ENCODE data around the gene RNF207. TPM values are rescaled to one million over a fixed set of nuclear protein-coding genes. Genes with fewer than 3 reads are reported as not detected.

The RNF207 gene
- total and polyA plus RNA-seq, 4 donors = 3.3 to 13.7 (median 5.8) TPM

DNA sequence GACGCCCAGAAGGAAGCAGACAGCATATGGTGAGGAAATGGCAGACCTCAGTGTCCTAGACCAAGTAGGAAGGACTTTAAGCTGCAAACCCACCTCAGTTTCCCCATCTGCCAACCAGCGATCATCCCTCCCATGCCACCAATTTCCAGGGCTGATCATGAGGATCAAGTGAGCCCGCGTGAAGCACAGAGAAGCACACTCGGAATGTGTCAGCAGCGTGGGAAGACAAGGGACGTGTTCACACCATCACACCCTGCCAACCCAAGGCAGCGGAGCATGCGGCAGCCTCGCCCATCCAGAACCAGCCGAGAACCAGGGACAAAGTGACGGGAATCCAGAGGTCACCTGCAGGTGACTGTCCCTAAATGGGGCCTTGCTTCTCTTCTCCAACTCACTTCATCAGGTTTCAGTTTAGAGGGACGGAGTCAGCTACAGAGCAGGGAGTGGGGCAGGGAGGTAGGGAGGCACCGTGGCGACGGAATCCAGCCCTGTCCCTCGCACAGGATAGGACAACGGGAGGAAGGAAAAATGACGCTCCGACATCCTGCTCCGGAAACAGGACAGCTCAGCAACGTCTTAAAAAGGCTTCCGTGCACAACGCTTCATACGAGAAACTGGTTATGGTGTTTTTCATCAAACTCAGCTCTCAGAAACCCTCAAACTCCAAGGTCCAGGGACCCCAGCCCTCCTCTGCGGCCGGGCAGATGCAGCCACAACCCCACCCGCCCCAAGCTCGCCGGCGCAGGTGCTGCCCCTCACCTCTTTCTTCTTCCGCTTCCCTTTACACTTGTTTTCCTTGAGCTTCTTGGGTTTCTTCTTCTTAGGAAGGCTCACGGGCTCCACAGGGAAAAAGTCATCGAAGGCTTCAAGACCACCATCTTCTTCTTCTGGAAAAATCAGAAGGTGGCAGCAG, 38.3 kb upstream of the RNF207 start:
- Histone ChIP-seq H3K4me1 (ENCODE audit: control insufficient read depth in 4 of 4, insufficient read depth in 4 of 4, low read length in 3 of 4) (no peaks in the 10 kb centered on the region), H3K27ac (ENCODE audit: low read depth in 1 of 2, low read length in 2 of 2) (no peak overlapping the region), H3K9me3 (ENCODE audit: control insufficient read depth in 4 of 4, low read length in 3 of 4) (no peaks in the 10 kb centered on the region), H3K27me3 (ENCODE audit: control insufficient read depth in 4 of 4, insufficient read depth in 4 of 4, low read length in 3 of 4) (no peaks in the 10 kb centered on the region), H3K9ac (ENCODE audit: low read depth in 1 of 2, low read length in 2 of 2) (no peak overlapping the region), H3K4me3 (ENCODE audit: low read depth in 1 of 3, low read length in 3 of 3) (no peak overlapping the region), H3K36me3 (ENCODE audit: control insufficient read depth in 4 of 4, insufficient read depth in 3 of 4, low read depth in 1 of 4, low read length in 3 of 4) (no peaks in the 10 kb centered on the region)
- TF ChIP-seq GABPA (IDR thresholded peaks at IDR 0.05 in 1 of 2, conservative IDR thresholded peaks at IDR 0.05 in 1 of 2) = no peak
- TF ChIP-seq MAX (IDR thresholded peaks at IDR 0.05) = no peak
- TF ChIP-seq SP1 (IDR thresholded peaks at IDR 0.05) = no peak
- TF ChIP-seq HNF4A (conservative IDR thresholded peaks at IDR 0.05) = no peak
- no peak for TF ChIP-seq FOXA2 (IDR thresholded peaks at IDR 0.05)
- no peak for TF ChIP-seq REST (IDR thresholded peaks at IDR 0.05)
- TF ChIP-seq FOXA1 (IDR thresholded peaks at IDR 0.05) = no peak
- TF ChIP-seq, protein P1, sequence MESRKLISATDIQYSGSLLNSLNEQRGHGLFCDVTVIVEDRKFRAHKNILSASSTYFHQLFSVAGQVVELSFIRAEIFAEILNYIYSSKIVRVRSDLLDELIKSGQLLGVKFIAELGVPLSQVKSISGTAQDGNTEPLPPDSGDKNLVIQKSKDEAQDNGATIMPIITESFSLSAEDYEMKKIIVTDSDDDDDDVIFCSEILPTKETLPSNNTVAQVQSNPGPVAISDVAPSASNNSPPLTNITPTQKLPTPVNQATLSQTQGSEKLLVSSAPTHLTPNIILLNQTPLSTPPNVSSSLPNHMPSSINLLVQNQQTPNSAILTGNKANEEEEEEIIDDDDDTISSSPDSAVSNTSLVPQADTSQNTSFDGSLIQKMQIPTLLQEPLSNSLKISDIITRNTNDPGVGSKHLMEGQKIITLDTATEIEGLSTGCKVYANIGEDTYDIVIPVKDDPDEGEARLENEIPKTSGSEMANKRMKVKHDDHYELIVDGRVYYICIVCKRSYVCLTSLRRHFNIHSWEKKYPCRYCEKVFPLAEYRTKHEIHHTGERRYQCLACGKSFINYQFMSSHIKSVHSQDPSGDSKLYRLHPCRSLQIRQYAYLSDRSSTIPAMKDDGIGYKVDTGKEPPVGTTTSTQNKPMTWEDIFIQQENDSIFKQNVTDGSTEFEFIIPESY (IDR thresholded peaks at IDR 0.05) = no peak
- TF ChIP-seq YY1 (IDR thresholded peaks at IDR 0.05) = no peak
- TF ChIP-seq TAF1 (conservative IDR thresholded peaks at IDR 0.05) = no peak
- TF ChIP-seq CTCF (IDR thresholded peaks at IDR 0.05; ENCODE audit: low read depth, low read length, missing input control) = no peak
- TF ChIP-seq RAD21 (IDR thresholded peaks at IDR 0.05) = no peak
- TF ChIP-seq EGR1 (IDR thresholded peaks at IDR 0.05; ENCODE audit: low read depth in 2 of 2) = no peak
- no peak for TF ChIP-seq JUND (IDR thresholded peaks at IDR 0.05)
- TF ChIP-seq HNF4G (IDR thresholded peaks at IDR 0.05) = no peak
- TF ChIP-seq RXRA (IDR thresholded peaks at IDR 0.05) = no peak
- no peak for TF ChIP-seq NR2F2 (IDR thresholded peaks at IDR 0.05)
- DNase-seq (ENCODE audit: low spot score) = no peak
- WGBS = 72% methylated on average over 34 of the region's 34 CpGs
